HG03159 (cell line): Measurements from ENCODE around the gene FBLN1.
"Not testable (repeated sequence)": the region's sequence is repeated elsewhere in the genome, so short reads cannot be mapped to it uniquely, and the experiment has no call there.

Source experiments
- ATAC-seq: cut with Tn5 transposase; IDR thresholded peaks from one replicate; pipeline ENCODE4 v1.9.1; 2021; ENCODE audit warnings: mild to moderate bottlenecking, moderate library complexity; ENCODE audit not compliant: unreplicated experiment

The FBLN1 gene

GRCh38 chr22:45602004-45602733, 99.5 kb downstream of the FBLN1 start:
- ATAC-seq: no peak

GRCh38 chr22:45602824-45603595, 100.3 kb downstream of the FBLN1 start:
- ATAC-seq: no peak

GRCh38 chr22:45603619-45604018, 100.9 kb downstream of the FBLN1 start:
- ATAC-seq: no peak

- ATAC-seq: not testable (repeated sequence)
These were observed 105.4 kb downstream of the FBLN1 start for GRCh38 chr22:45608045-45608444.

- ATAC-seq: no peak
These were observed 106.1 kb downstream of the FBLN1 start for GRCh38 chr22:45608763-45609180.

- no peak for ATAC-seq
These were observed 109.8 kb downstream of the FBLN1 start for GRCh38 chr22:45612451-45612901.

- no peak for ATAC-seq
These were observed 110.3 kb downstream of the FBLN1 start for GRCh38 chr22:45612940-45613339.

GRCh38 chr22:45615364-45615763, 112.7 kb downstream of the FBLN1 start:
- no peak for ATAC-seq

GRCh38 chr22:45616432-45616831, 113.7 kb downstream of the FBLN1 start:
- ATAC-seq: no peak

GRCh38 chr22:45617948-45618347, 115.3 kb downstream of the FBLN1 start:
- no peak for ATAC-seq

- ATAC-seq: no peak
These were observed 118.0 kb downstream of the FBLN1 start for GRCh38 chr22:45620706-45621105.

GRCh38 chr22:45621836-45622600, 119.3 kb downstream of the FBLN1 start:
- no peak for ATAC-seq

- not testable (repeated sequence) for ATAC-seq
These were observed 120.9 kb downstream of the FBLN1 start for GRCh38 chr22:45623464-45624145.

GRCh38 chr22:45626198-45626651, 123.5 kb downstream of the FBLN1 start:
- no peak for ATAC-seq

GRCh38 chr22:45627489-45628233, 125.0 kb downstream of the FBLN1 start:
- ATAC-seq: no peak

- ATAC-seq: no peak
These were observed 125.8 kb downstream of the FBLN1 start for GRCh38 chr22:45628515-45628914.

GRCh38 chr22:45629469-45630089, 126.9 kb downstream of the FBLN1 start:
- ATAC-seq: no peak

- no peak for ATAC-seq
These were observed 127.8 kb downstream of the FBLN1 start for GRCh38 chr22:45630436-45630835.

- ATAC-seq: no peak
These were observed 128.6 kb downstream of the FBLN1 start for GRCh38 chr22:45631140-45631840.
